PFSK-1 (cell line): Measurements from ENCODE around the gene AKR1B15.

Experiments
- FOXP2 ChIP-seq: optimal IDR thresholded peaks from 2 replicates; pipeline ENCODE3; 2011; ENCODE audit warnings: borderline replicate concordance, control low read depth, inconsistent platforms; ENCODE audit not compliant: insufficient read depth; ENCODE audit errors: extremely low read length, extremely low read depth
- POLR2AphosphoS5 ChIP-seq: IDR thresholded peaks from 2 replicates; pipeline ENCODE4 v1.6.1; 2012; ENCODE audit warnings: low read depth, mild to moderate bottlenecking, control low read depth, low read length, moderate library complexity
- REST ChIP-seq, 2 experiments: IDR thresholded peaks; 2 replicates each; pipeline versions ENCODE4 v1.6.1 to v1.8.0; 2011 to 2012; ENCODE audit warnings: low read depth in 2 of 2, low read length in 2 of 2, control low read depth in 1 of 2, inconsistent platforms in 1 of 2, mild to moderate bottlenecking in 1 of 2, moderate library complexity in 1 of 2; ENCODE audit not compliant: insufficient read depth in 1 of 2
- SIN3A ChIP-seq: IDR thresholded peaks from 2 replicates; pipeline ENCODE4 v1.6.1; 2012; ENCODE audit warnings: mild to moderate bottlenecking, low read length, moderate library complexity, borderline replicate concordance; ENCODE audit not compliant: insufficient read depth
- TAF1 ChIP-seq: IDR thresholded peaks from 2 replicates; pipeline ENCODE4 v1.6.1; 2012; ENCODE audit warnings: low read length, control low read depth, borderline replicate concordance; ENCODE audit not compliant: insufficient read depth

The AKR1B15 gene

GRCh38 chr7:134605978-134606923 lies 57.3 kb downstream of the AKR1B15 start:
- TF ChIP-seq POLR2AphosphoS5 (no peak), REST (IDR thresholded peaks at IDR 0.05; ENCODE audit: insufficient read depth in 1 of 2, low read depth in 2 of 2, low read length in 2 of 2) (no peak), TAF1 (no peak)

GRCh38 chr7:134611611-134612151 lies 62.8 kb downstream of the AKR1B15 start:
- no peak for TF ChIP-seq SIN3A

- TF ChIP-seq TAF1 (no peak), SIN3A (no peak), REST (IDR thresholded peaks at IDR 0.05; ENCODE audit: insufficient read depth in 1 of 2, low read depth in 2 of 2, low read length in 2 of 2) (no peak), POLR2AphosphoS5 (no peak), FOXP2 (no peak)
Observed at GRCh38 chr7:134612197-134612596, 63.3 kb downstream of the AKR1B15 start.

GRCh38 chr7:134613623-134614347 lies 64.9 kb downstream of the AKR1B15 start:
- TF ChIP-seq TAF1 (no peak; the same call in 1 of the 2 replicates), POLR2AphosphoS5 (no peak), FOXP2 (no peak), SIN3A (no peak), REST (IDR thresholded peaks at IDR 0.05; ENCODE audit: insufficient read depth in 1 of 2, low read depth in 2 of 2, low read length in 2 of 2) (no peak)

- TF ChIP-seq FOXP2, result no peak
- no peak for TF ChIP-seq SIN3A
- TF ChIP-seq POLR2AphosphoS5, result no peak
- TF ChIP-seq REST (IDR thresholded peaks at IDR 0.05; ENCODE audit: insufficient read depth in 1 of 2, low read depth in 2 of 2, low read length in 2 of 2), result no peak
- TF ChIP-seq TAF1, result no peak
Observed at GRCh38 chr7:134616611-134617010, 67.7 kb downstream of the AKR1B15 start.
